Calu3 (cell line): ENCODE results near the gene NTF3. TPM values are rescaled to one million over a fixed set of nuclear protein-coding genes. Genes with fewer than 3 reads are reported as not detected.

Source experiments
- BruUV-seq: library from RNA; stranded (reverse); fragments of 400-500 nt; replicated peaks from 2 replicates; lab custom pipeline; 2021; lab: Mats Ljungman, UMichigan
- CTCF ChIA-PET: fragments of 300-600 bp; sonication (Branson Sonifier 250); formaldehyde crosslinking; loops from one replicate; lab custom pipeline; 2022; ENCODE audit warnings: antibody characterized with exemption; lab: Charles Lee
- DNase-seq: peaks from one replicate; pipeline ENCODE4 v3.0.0; 2022
- H3K27ac Mint-ChIP-seq: one replicate; pipeline ENCODE4 v1.8.0; 2022; ENCODE audit warnings: mixed read lengths; ENCODE audit not compliant: unreplicated experiment
- H3K27me3 Mint-ChIP-seq: one replicate; pipeline ENCODE4 v1.8.0; 2022; ENCODE audit warnings: mixed read lengths; ENCODE audit not compliant: unreplicated experiment
- H3K36me3 Mint-ChIP-seq: one replicate; pipeline ENCODE4 v1.8.0; 2022; ENCODE audit warnings: mild to moderate bottlenecking, moderate library complexity, mixed read lengths; ENCODE audit not compliant: insufficient read depth, unreplicated experiment
- H3K4me1 Mint-ChIP-seq: one replicate; pipeline ENCODE4 v1.8.0; 2022; ENCODE audit warnings: mild to moderate bottlenecking, low read depth, mixed read lengths; ENCODE audit not compliant: unreplicated experiment
- H3K4me3 Mint-ChIP-seq: one replicate; pipeline ENCODE4 v1.8.0; 2022; ENCODE audit warnings: mild to moderate bottlenecking, low read depth, moderate library complexity, mixed read lengths; ENCODE audit not compliant: unreplicated experiment
- H3K9me3 Mint-ChIP-seq: one replicate; pipeline ENCODE4 v1.8.0; 2022; ENCODE audit warnings: low read depth, mixed read lengths; ENCODE audit not compliant: unreplicated experiment
- intact Hi-C: fragments of 100-400 bp; cut with micrococcal nuclease; formaldehyde crosslinking; loops from one replicate; pipeline ENCODE4 v1.10.0; 2022; ENCODE audit not compliant: unreplicated experiment
- total RNA-seq: library from RNA; stranded (reverse); gene quantifications from 2 replicates; pipeline ENCODE4 v1.2.3, GENCODE V29; 2022
- TF ChIP-seq, protein P1 (sequence below): fragments of 200-600 bp; IDR thresholded peaks from one replicate; pipeline ENCODE4 v1.8.0; 2022; ENCODE audit warnings: antibody characterized with exemption; ENCODE audit not compliant: unreplicated experiment

The NTF3 gene
- total RNA-seq, 1 experiment from 2014 or later, result not detected

DNA sequence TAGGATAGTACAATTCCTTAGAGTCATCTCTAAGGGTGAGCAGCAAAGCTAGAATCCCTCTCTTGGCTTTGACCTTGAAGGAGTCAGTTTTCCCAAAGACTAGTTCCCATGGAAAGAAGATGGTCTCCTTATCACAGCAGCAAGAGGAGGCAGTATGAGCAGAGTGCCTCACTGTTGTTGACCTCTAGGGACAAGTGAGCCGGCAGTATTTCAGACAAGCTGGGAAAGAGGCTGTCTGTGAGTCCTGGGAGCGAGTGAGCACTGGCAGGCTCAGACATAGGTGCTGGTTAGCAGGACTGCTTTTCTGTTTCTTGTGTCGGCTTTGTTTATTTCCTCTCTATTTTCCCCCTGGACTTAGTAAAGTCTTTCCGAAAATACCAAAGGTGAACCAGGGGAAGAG is 60.7 kb downstream of the NTF3 start:
- intact Hi-C loops, result no loop called here
- Mint-ChIP-seq H3K4me1 (no peaks in the 10 kb centered on the region), H3K36me3 (no peaks in the 10 kb centered on the region), H3K27ac (no peak overlapping the region), H3K4me3 (no peak overlapping the region), H3K27me3 (no peaks in the 10 kb centered on the region), H3K9me3 (peaks cover 20% of the 10 kb centered on the region)
- DNase-seq, result no peak
- TF ChIP-seq, protein P1, sequence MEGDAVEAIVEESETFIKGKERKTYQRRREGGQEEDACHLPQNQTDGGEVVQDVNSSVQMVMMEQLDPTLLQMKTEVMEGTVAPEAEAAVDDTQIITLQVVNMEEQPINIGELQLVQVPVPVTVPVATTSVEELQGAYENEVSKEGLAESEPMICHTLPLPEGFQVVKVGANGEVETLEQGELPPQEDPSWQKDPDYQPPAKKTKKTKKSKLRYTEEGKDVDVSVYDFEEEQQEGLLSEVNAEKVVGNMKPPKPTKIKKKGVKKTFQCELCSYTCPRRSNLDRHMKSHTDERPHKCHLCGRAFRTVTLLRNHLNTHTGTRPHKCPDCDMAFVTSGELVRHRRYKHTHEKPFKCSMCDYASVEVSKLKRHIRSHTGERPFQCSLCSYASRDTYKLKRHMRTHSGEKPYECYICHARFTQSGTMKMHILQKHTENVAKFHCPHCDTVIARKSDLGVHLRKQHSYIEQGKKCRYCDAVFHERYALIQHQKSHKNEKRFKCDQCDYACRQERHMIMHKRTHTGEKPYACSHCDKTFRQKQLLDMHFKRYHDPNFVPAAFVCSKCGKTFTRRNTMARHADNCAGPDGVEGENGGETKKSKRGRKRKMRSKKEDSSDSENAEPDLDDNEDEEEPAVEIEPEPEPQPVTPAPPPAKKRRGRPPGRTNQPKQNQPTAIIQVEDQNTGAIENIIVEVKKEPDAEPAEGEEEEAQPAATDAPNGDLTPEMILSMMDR, result no peak
- CTCF ChIA-PET, result no interaction called here
- BruUV-seq, result no TSS peak

GRCh38 chr12:5493018-5493417 is 61.1 kb downstream of the NTF3 start:
- Mint-ChIP-seq H3K36me3 (no peaks in the 10 kb centered on the region), H3K9me3 (peaks cover 19% of the 10 kb centered on the region), H3K27ac (no peak overlapping the region), H3K27me3 (peaks cover 2% of the 10 kb centered on the region), H3K4me1 (no peaks in the 10 kb centered on the region), H3K4me3 (no peak overlapping the region)
- BruUV-seq, result no TSS peak
- CTCF ChIA-PET, result no interaction called here
- TF ChIP-seq, protein P1, result no peak
- no peak for DNase-seq
- intact Hi-C loops, result no loop called here

- Mint-ChIP-seq H3K4me1 (no peaks in the 10 kb centered on the region), H3K36me3 (no peaks in the 10 kb centered on the region), H3K27ac (no peak overlapping the region), H3K9me3 (peaks cover 18% of the 10 kb centered on the region), H3K27me3 (peaks cover 12% of the 10 kb centered on the region), H3K4me3 (no peak overlapping the region)
- no TSS peak for BruUV-seq
- no peak for DNase-seq
- CTCF ChIA-PET, result no interaction called here
- intact Hi-C loops, result no loop called here
- TF ChIP-seq, protein P1, result no peak
Measured at GRCh38 chr12:5494343-5494742, 62.4 kb downstream of the NTF3 start.

DNA sequence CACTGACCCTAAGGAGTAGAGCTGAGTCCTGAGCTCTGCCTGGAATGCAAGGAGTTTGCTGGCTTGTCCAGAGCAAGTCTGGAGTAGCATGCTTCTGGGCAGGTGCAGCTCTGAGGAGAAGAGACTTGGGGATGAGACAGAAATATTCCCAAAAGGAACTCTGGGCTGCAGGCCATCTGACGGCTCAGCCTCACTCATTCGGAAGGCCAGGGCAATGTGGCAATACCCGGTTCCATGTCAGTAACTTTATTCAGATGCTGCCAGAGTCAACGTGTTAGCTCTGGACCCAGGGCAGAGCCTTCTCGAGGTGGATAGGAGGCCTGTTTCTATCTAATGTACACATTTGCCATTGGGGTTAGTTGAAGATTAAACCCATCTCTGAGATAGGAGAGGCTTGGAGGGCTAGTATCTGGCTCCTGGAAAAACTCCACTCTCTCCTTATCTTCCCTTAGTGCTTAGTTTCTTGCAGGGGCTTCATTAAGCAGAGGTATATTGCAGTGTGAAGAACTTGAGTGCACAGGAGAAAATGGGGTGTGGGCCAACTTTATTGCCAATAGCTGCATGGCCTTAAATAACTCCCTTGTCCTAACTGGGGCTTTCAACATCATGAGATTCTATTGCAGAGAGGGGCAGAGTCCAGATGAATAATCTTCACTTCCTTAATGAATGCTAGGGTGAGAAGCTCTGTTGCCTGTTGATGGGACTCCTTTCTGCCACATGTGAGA is 65.6 kb downstream of the NTF3 start:
- H3K9me3 Mint-ChIP-seq, result peaks cover 11% of the 10 kb centered on the region
- DNase-seq, result no peak
- TF ChIP-seq, protein P1, result no peak
- no peak overlapping the region for H3K4me3 Mint-ChIP-seq
- peaks cover 18% of the 10 kb centered on the region for H3K27me3 Mint-ChIP-seq
- BruUV-seq, result no TSS peak
- CTCF ChIA-PET, result no interaction called here
- H3K4me1 Mint-ChIP-seq, result no peaks in the 10 kb centered on the region
- intact Hi-C loops, result no loop called here
- H3K36me3 Mint-ChIP-seq, result no peaks in the 10 kb centered on the region
- H3K27ac Mint-ChIP-seq, result no peak overlapping the region
